HepG2 (cell line): Measurements from ENCODE around the gene PRCP. TPM values are rescaled to one million over a fixed set of nuclear protein-coding genes. Genes with fewer than 3 reads are reported as not detected.

Experiments used
- ASH2L ChIP-seq: fragments of 300-600, 200-600 bp; sonication (generic); IDR thresholded peaks from 2 replicates; pipeline ENCODE4 v1.7.0; 2017; ENCODE audit warnings: low read depth, mild to moderate bottlenecking, moderate library complexity, mixed read lengths, low read length; ENCODE audit not compliant: insufficient read length
- CEBPB ChIP-seq: IDR thresholded peaks from 2 replicates; pipeline ENCODE4 v1.6.1; 2011; ENCODE audit warnings: low read depth, low read length, improper control_type of control experiment, borderline replicate concordance
- CEBPG ChIP-seq: IDR thresholded peaks from 2 replicates; pipeline ENCODE4 v1.6.1; 2016
- DNMT1 ChIP-seq: sonication (generic); formaldehyde crosslinking; IDR thresholded peaks from 2 replicates; pipeline ENCODE4 v1.5.1; 2020; ENCODE audit warnings: mild to moderate bottlenecking, missing genetic modification reagents
- ELF3 ChIP-seq: IDR thresholded peaks from 2 replicates; pipeline ENCODE4 v1.6.1; 2016; ENCODE audit warnings: missing genetic modification reagents, missing compliant biosample characterization
- FOXA1 ChIP-seq, 2 experiments: fragments of 450-650 bp in 1 of 2; sonication (generic) in 1 of 2; formaldehyde crosslinking in 1 of 2; IDR thresholded peaks; 2 replicates each; pipeline versions ENCODE4 v1.4.0 to v1.6.1; 2016 to 2020; ENCODE audit warnings: missing genetic modification reagents in 1 of 2
- FOXJ3 ChIP-seq: sonication (generic); formaldehyde crosslinking; IDR thresholded peaks from 2 replicates; pipeline ENCODE4 v1.4.0; 2020; ENCODE audit warnings: missing genetic modification reagents, mild to moderate bottlenecking, borderline replicate concordance
- GATAD2A ChIP-seq: IDR thresholded peaks from 2 replicates; pipeline ENCODE4 v1.6.1; 2016
- HNF1A ChIP-seq, 2 experiments: sonication (generic) in 1 of 2; formaldehyde crosslinking in 1 of 2; IDR thresholded peaks; 2 replicates each; pipeline versions ENCODE4 v1.4.0 to v1.6.1; 2016 to 2020; ENCODE audit warnings: borderline replicate concordance in 1 of 2, low read depth in 1 of 2, mild to moderate bottlenecking in 1 of 2, missing genetic modification reagents in 1 of 2
- IRF2 ChIP-seq: IDR thresholded peaks from 2 replicates; pipeline ENCODE4 v1.6.1; 2018; ENCODE audit warnings: missing genetic modification reagents, missing compliant biosample characterization
- KDM1A ChIP-seq: IDR thresholded peaks from 2 replicates; pipeline ENCODE4 v1.6.1; 2016; ENCODE audit warnings: missing compliant biosample characterization
- MAFG ChIP-seq: sonication (generic); formaldehyde crosslinking; IDR thresholded peaks from 2 replicates; pipeline ENCODE4 v1.5.1; 2020; ENCODE audit warnings: mild to moderate bottlenecking, missing genetic modification reagents
- MIER3 ChIP-seq: IDR thresholded peaks from 2 replicates; pipeline ENCODE4 v1.6.1; 2016; ENCODE audit warnings: missing compliant biosample characterization, borderline replicate concordance
- NFIC ChIP-seq: IDR thresholded peaks from 2 replicates; pipeline ENCODE4 v1.6.1; 2012; ENCODE audit warnings: mild to moderate bottlenecking, low read length, inconsistent platforms
- REPIN1 ChIP-seq: sonication (generic); formaldehyde crosslinking; IDR thresholded peaks from 2 replicates; pipeline ENCODE4 v1.8.0; 2022; ENCODE audit warnings: missing genetic modification reagents, low read depth, mild to moderate bottlenecking, borderline replicate concordance
- SAFB2 ChIP-seq: sonication (generic); formaldehyde crosslinking; IDR thresholded peaks from 2 replicates; pipeline ENCODE4 v1.5.1; 2020; ENCODE audit warnings: missing genetic modification reagents, low read depth, mild to moderate bottlenecking, borderline replicate concordance
- SOX13 ChIP-seq, 3 experiments: fragments of 450-650 bp in 1 of 3; sonication (generic) in 1 of 3; formaldehyde crosslinking in 1 of 3; IDR thresholded peaks in 2 of 3; conservative IDR thresholded peaks in 1 of 3; 2 replicates each; pipeline versions ENCODE4 v1.5.0 to v1.6.1; 2016 to 2020; ENCODE audit warnings: antibody characterized with exemption in 1 of 3, mild to moderate bottlenecking in 1 of 3, missing compliant biosample characterization in 1 of 3, missing genetic modification reagents in 1 of 3, moderate library complexity in 1 of 3
- TBX3 ChIP-seq: fragments of 450-650 bp; IDR thresholded peaks from 2 replicates; pipeline ENCODE4 v1.6.1; 2017; ENCODE audit warnings: antibody characterized with exemption, mild to moderate bottlenecking, inconsistent platforms, borderline replicate concordance
- TEF ChIP-seq: sonication (generic); formaldehyde crosslinking; IDR thresholded peaks from 2 replicates; pipeline ENCODE4 v1.5.0; 2020; ENCODE audit warnings: missing genetic modification reagents
- ZHX1 ChIP-seq: sonication (generic); formaldehyde crosslinking; IDR thresholded peaks from 2 replicates; pipeline ENCODE4 v1.8.1; 2022; ENCODE audit warnings: low read depth, mild to moderate bottlenecking, missing genetic modification reagents
- ZNF430 ChIP-seq: sonication (generic); formaldehyde crosslinking; IDR thresholded peaks from 2 replicates; pipeline ENCODE4 v1.9.0; 2021; ENCODE audit warnings: mild to moderate bottlenecking, missing genetic modification reagents
- ZNF737 ChIP-seq: sonication (generic); formaldehyde crosslinking; IDR thresholded peaks from 2 replicates; pipeline ENCODE4 v1.5.0; 2020; ENCODE audit warnings: missing genetic modification reagents, mild to moderate bottlenecking, borderline replicate concordance
- ZNF878 ChIP-seq: sonication (generic); formaldehyde crosslinking; IDR thresholded peaks from 2 replicates; pipeline ENCODE4 v1.8.1; 2023; ENCODE audit warnings: mild to moderate bottlenecking, missing genetic modification reagents, moderate library complexity
- polyA plus RNA-seq, 8 experiments: library from polyadenylated mRNA; depleted of rRNA in 3 of 8; stranded (reverse) in 7 of 8; unstranded in 1 of 8; fragments of >200 nt; fragmentation: Illumina TruSeq in 4 of 8; extraction: Trizol in 4 of 8; gene quantifications; 2 replicates each; pipeline versions ENCODE4 v1.2.1 to v1.2.3, GENCODE V29; 2011 to 2016; ENCODE audit warnings: low read depth in 4 of 8, missing spikeins in 1 of 8, mixed read lengths in 1 of 8; ENCODE audit not compliant: insufficient read depth in 1 of 8
- total RNA-seq, 5 experiments: library from RNA; depleted of rRNA; stranded (reverse); fragments of >200 nt; fragmentation: Illumina TruSeq; extraction: Trizol; gene quantifications; 2 replicates each; pipeline ENCODE4 v1.2.3, GENCODE V29; 2016; ENCODE audit warnings: low read depth in 1 of 5

Gene PRCP
- total and polyA plus RNA-seq, 2 of the 13 experiments (the other 11 are each of a cell fraction or from before 2014, with no cell fraction given), result 84.2 to 105 TPM

DNA sequence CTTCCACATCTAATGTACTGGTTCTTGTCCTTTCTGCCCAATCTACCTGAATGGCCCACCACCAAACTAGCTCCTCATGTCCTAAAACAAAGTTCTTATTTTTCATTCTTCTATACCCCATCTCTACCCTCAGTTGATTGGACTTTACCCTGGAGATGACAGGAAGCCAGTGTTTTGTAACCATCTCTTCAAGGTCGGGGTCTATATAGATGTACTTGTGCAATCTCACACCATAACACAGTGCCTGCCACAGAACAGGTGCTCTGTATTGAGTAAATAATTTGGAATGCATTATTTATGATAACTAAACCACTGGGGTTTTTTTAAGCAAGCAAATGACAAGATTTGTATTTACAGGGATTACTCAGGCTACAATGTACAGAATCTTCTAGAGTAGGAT, 89.9 kb downstream of the PRCP start (continued):
- TF ChIP-seq MAFG, result no peak
- 0 out of 2 replicates have a peak, but pooled peaks have one; percentile 53 for TF ChIP-seq ZNF878 (CRISPR knock-in tag)
- TF ChIP-seq SAFB2 (CRISPR knock-in tag), result no peak
- TF ChIP-seq HNF1A (IDR thresholded peaks at IDR 0.05; ENCODE audit: low read depth), result 0 out of 2 replicates have a peak, but pooled peaks have one; percentile 26
- TF ChIP-seq HNF1A (CRISPR knock-in tag; IDR thresholded peaks at IDR 0.05; ENCODE audit: borderline replicate concordance), result no peak
- TF ChIP-seq ZNF737 (CRISPR knock-in tag), result no peak
- no peak; the same call in 1 of the 2 replicates for TF ChIP-seq NFIC
- no peak for TF ChIP-seq ZNF430 (CRISPR knock-in tag)
- peak; percentile 94 for TF ChIP-seq CEBPB
- 0 out of 2 replicates have a peak, but pooled peaks have one; percentile 34 for TF ChIP-seq IRF2 (CRISPR knock-in tag)
- TF ChIP-seq SOX13 (IDR thresholded peaks at IDR 0.05), result no peak
- peak in 1 of 2 experiments; percentile 85; a peak in 2 of 4 replicates for TF ChIP-seq SOX13 (CRISPR knock-in tag; conservative IDR thresholded peaks at IDR 0.05 in 1 of 2, IDR thresholded peaks at IDR 0.05 in 1 of 2)
- TF ChIP-seq GATAD2A, result peak; percentile 95
- TF ChIP-seq DNMT1 (CRISPR knock-in tag), result no peak
- TF ChIP-seq KDM1A (CRISPR knock-in tag), result 0 out of 2 replicates have a peak, but pooled peaks have one; percentile 28
- no peak for TF ChIP-seq REPIN1
- TF ChIP-seq TEF, result 0 out of 2 replicates have a peak, but pooled peaks have one; percentile 45
- TF ChIP-seq ELF3 (CRISPR knock-in tag), result peak; percentile 49; the same call in 1 of the 2 replicates
- TF ChIP-seq ASH2L, result peak; percentile 43
- no peak for TF ChIP-seq ZHX1 (CRISPR knock-in tag)
- no peak for TF ChIP-seq FOXA1 (IDR thresholded peaks at IDR 0.05)
- TF ChIP-seq FOXA1 (CRISPR knock-in tag; IDR thresholded peaks at IDR 0.05), result peak; percentile 15; the same call in 1 of the 2 replicates
- TF ChIP-seq CEBPG, result peak; percentile 87
- peak; percentile 79; the same call in 1 of the 2 replicates for TF ChIP-seq MIER3
- no peak for TF ChIP-seq TBX3
- TF ChIP-seq FOXJ3 (CRISPR knock-in tag), result no peak
